ENCODE results near the gene CKAP4. TPM values are rescaled to one million over a fixed set of nuclear protein-coding genes. Genes with fewer than 3 reads are reported as not detected.

Gene CKAP4
- total and polyA plus RNA-seq, 2 donors (not counting 1 experiment from before 2014, with no cell fraction given), result 7.4 to 29.2 TPM

DNA sequence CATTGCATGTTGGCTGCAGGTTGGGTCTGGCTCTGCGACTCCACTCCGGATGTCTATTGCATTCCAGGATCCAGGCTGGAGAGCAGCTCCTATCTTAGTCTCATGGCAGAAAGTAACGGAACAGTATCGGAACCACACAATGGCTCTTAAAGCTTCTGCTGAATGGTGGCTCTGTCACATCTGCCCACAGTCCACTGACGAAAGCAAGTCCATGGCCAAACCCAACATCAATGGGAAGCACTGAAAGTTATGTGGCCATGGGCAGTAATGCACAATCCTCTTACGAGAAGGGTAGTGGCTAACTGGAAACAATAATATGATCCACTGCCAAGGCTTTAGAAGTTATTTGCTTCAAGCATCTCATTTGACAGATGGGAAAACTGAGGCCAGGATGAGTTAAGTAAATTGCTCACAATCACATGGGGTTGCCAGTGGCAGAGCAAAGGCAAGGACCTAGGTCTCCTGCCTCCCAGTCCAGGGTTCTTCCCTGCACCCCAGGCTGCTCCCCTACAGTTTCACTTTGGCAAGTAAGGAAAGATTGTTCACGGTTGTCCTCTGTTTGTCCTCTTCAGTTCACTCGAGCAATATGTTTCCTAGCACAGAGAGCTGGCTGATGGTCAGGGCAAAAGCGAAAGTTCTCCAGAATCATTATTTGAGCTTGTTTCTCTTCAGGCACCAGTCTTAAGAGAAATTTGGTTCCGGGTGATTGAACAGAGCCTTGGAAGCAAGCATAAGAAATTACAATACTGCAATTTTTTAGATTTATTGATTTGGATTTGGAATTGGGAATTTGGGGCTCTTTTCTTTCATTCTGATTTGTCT lies 54.2 kb downstream of the CKAP4 start:
- H3K27ac Mint-ChIP-seq, result no peak overlapping the region
- peaks cover 30% of the 10 kb centered on the region for H3K27me3 Mint-ChIP-seq
- no peak overlapping the region for H3K4me3 ChIP-seq (ENCODE audit: control extremely low read depth in 1 of 5, extremely low read depth in 1 of 5, insufficient read depth in 1 of 5, low read depth in 2 of 5, low read length in 4 of 5)
- ChIA-PET POLR2A (no interaction called here), CTCF (no interaction called here)
- H3K79me2 ChIP-seq (ENCODE audit: control insufficient read depth, insufficient read depth, low read length), result no peaks in the 10 kb centered on the region
- no peaks in the 10 kb centered on the region for H3K36me3 ChIP-seq (replicated peaks in 1 of 2; ENCODE audit: control extremely low read depth in 1 of 2, control insufficient read depth in 1 of 2, extremely low read depth in 1 of 2, insufficient read depth in 2 of 2, low read length in 1 of 2)
- DNase-seq, result no peak
- peaks cover 0 to 3% (median 0%) of the 10 kb centered on the region in 4 experiments for H3K27me3 ChIP-seq (replicated peaks in 1 of 4; ENCODE audit: control extremely low read depth in 1 of 4, control insufficient read depth in 3 of 4, insufficient read depth in 4 of 4, low read length in 3 of 4)
- no peaks in the 10 kb centered on the region for H3K4me1 Mint-ChIP-seq
- no peak for ATAC-seq (ENCODE audit: low read depth)
- intact Hi-C loops (cut with micrococcal nuclease), result no loop called here
- H3K4me2 ChIP-seq (replicated peaks; ENCODE audit: low read depth, low read length, poor library complexity, severe bottlenecking), result no peak overlapping the region
- no peak overlapping the region for H3K4me3 Mint-ChIP-seq
- no peak overlapping the region for H2AFZ ChIP-seq (ENCODE audit: insufficient read depth, low read depth, low read length, poor library complexity, severe bottlenecking)
- H3K9me3 ChIP-seq (ENCODE audit: control extremely low read depth in 1 of 3, control insufficient read depth in 2 of 3, insufficient read depth in 1 of 3, low read length in 2 of 3), result no peaks in the 10 kb centered on the region
- H3K4me1 ChIP-seq (ENCODE audit: control insufficient read depth in 2 of 2, insufficient read depth in 2 of 2, low read length in 2 of 2), result no peaks in the 10 kb centered on the region
- no peaks in the 10 kb centered on the region for H4K20me1 ChIP-seq (ENCODE audit: control insufficient read depth, insufficient read depth, low read length, poor library complexity, severe bottlenecking)
- WGBS (ENCODE audit: insufficient coverage), result 77% methylated on average over 9 of the region's 10 CpGs
- H3K9me3 Mint-ChIP-seq (ENCODE audit: insufficient read depth), result no peaks in the 10 kb centered on the region
- no peak overlapping the region for H3K9ac ChIP-seq (ENCODE audit: low read length)
- no peak overlapping the region for H3K27ac ChIP-seq (ENCODE audit: low read length in 2 of 2)
- TF ChIP-seq, protein P1, sequence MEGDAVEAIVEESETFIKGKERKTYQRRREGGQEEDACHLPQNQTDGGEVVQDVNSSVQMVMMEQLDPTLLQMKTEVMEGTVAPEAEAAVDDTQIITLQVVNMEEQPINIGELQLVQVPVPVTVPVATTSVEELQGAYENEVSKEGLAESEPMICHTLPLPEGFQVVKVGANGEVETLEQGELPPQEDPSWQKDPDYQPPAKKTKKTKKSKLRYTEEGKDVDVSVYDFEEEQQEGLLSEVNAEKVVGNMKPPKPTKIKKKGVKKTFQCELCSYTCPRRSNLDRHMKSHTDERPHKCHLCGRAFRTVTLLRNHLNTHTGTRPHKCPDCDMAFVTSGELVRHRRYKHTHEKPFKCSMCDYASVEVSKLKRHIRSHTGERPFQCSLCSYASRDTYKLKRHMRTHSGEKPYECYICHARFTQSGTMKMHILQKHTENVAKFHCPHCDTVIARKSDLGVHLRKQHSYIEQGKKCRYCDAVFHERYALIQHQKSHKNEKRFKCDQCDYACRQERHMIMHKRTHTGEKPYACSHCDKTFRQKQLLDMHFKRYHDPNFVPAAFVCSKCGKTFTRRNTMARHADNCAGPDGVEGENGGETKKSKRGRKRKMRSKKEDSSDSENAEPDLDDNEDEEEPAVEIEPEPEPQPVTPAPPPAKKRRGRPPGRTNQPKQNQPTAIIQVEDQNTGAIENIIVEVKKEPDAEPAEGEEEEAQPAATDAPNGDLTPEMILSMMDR (IDR thresholded peaks at IDR 0.05), result no peak
- TF ChIP-seq EZH2 (IDR thresholded peaks at IDR 0.05; ENCODE audit: borderline replicate concordance, insufficient read depth, low read depth, low read length, poor library complexity, severe bottlenecking), result no peak

DNA sequence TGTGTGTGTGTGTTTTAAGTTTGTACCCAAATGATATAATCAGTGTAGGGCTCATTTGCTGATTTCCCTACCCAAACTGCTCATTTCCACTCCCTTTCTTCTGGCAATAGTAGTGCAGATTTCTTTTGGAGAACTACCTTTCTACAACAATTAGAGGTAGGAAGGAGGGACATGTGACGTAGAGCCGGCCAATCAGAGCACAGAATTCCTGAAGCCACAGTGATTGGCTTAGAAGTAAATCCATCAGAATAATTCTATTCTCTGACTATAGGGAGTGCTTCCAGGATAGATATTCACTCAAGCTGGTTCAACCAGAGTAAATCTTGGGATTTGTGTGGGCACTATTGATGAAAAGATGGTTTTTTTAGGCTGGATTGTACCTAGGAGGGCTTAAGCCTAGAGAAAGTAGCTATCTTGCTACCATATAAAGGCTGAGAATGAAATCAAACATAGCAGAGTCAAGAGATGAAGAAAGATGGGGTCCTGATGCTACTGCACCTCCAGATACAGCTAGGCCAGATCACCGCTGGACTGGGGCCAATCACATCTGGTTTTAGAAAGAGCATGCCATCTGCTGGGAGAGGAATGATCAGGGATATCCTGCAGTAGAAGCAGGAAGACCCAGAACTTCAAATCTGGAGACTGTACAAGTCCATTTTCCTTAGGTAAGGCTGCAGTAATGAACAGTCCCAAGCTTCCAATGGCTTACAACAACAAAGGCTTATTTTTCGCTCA lies 55.0 kb downstream of the CKAP4 start:
- ATAC-seq (ENCODE audit: low read depth) (no peak), DNase-seq (no peak)
- Mint-ChIP-seq H3K9me3 (ENCODE audit: insufficient read depth) (no peaks in the 10 kb centered on the region), H3K27me3 (peaks cover 29% of the 10 kb centered on the region), H3K4me3 (no peak overlapping the region), H3K4me1 (no peaks in the 10 kb centered on the region), H3K27ac (no peak overlapping the region)
- no peak overlapping the region for H3K4me3 ChIP-seq (ENCODE audit: control extremely low read depth in 1 of 5, extremely low read depth in 1 of 5, insufficient read depth in 1 of 5, low read depth in 2 of 5, low read length in 4 of 5)
- TF ChIP-seq EZH2 (IDR thresholded peaks at IDR 0.05; ENCODE audit: borderline replicate concordance, insufficient read depth, low read depth, low read length, poor library complexity, severe bottlenecking), result no peak
- TF ChIP-seq, protein P1 (IDR thresholded peaks at IDR 0.05), result no peak
- H3K79me2 ChIP-seq (ENCODE audit: control insufficient read depth, insufficient read depth, low read length), result no peaks in the 10 kb centered on the region
- no peak overlapping the region for H3K9ac ChIP-seq (ENCODE audit: low read length)
- H3K27ac ChIP-seq (ENCODE audit: low read length in 2 of 2), result no peak overlapping the region
- ChIA-PET CTCF (no interaction called here), POLR2A (no interaction called here)
- no peaks in the 10 kb centered on the region for H3K4me1 ChIP-seq (ENCODE audit: control insufficient read depth in 2 of 2, insufficient read depth in 2 of 2, low read length in 2 of 2)
- peaks cover 0 to 3% (median 0%) of the 10 kb centered on the region in 4 experiments for H3K27me3 ChIP-seq (replicated peaks in 1 of 4; ENCODE audit: control extremely low read depth in 1 of 4, control insufficient read depth in 3 of 4, insufficient read depth in 4 of 4, low read length in 3 of 4)
- WGBS (ENCODE audit: insufficient coverage), result 100% methylated on average over 2 of the region's 4 CpGs
- H3K4me2 ChIP-seq (replicated peaks; ENCODE audit: low read depth, low read length, poor library complexity, severe bottlenecking), result no peak overlapping the region
- no peak overlapping the region for H2AFZ ChIP-seq (ENCODE audit: insufficient read depth, low read depth, low read length, poor library complexity, severe bottlenecking)
- intact Hi-C loops (cut with micrococcal nuclease), result no loop called here
- H3K9me3 ChIP-seq (ENCODE audit: control extremely low read depth in 1 of 3, control insufficient read depth in 2 of 3, insufficient read depth in 1 of 3, low read length in 2 of 3), result no peaks in the 10 kb centered on the region
- H4K20me1 ChIP-seq (ENCODE audit: control insufficient read depth, insufficient read depth, low read length, poor library complexity, severe bottlenecking), result no peaks in the 10 kb centered on the region
- H3K36me3 ChIP-seq (replicated peaks in 1 of 2; ENCODE audit: control extremely low read depth in 1 of 2, control insufficient read depth in 1 of 2, extremely low read depth in 1 of 2, insufficient read depth in 2 of 2, low read length in 1 of 2), result no peaks in the 10 kb centered on the region

All from B cell (primary cell).